ENCODE results near the gene CD300LF.

DNA sequence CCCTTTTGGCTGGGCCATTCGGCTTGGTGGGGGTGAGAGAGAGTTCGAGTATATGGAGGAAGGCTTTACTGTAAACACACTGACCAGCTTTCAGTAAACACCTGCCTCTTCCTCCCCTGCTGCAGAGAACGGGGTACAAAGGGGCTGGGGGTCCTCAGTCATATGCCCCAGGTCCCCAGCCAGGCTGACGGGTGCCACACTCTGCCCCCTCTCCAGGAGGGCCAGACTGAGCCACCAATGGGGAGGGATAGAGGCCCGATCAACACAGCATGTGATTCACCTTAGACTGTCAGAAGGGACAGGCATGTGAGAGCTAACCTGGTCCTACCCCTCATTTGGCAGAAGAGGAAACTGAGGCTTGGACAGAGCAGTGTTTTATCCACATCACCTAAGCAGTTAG is 48.7 kb upstream of the CD300LF start:
- TF ChIP-seq, protein P1, sequence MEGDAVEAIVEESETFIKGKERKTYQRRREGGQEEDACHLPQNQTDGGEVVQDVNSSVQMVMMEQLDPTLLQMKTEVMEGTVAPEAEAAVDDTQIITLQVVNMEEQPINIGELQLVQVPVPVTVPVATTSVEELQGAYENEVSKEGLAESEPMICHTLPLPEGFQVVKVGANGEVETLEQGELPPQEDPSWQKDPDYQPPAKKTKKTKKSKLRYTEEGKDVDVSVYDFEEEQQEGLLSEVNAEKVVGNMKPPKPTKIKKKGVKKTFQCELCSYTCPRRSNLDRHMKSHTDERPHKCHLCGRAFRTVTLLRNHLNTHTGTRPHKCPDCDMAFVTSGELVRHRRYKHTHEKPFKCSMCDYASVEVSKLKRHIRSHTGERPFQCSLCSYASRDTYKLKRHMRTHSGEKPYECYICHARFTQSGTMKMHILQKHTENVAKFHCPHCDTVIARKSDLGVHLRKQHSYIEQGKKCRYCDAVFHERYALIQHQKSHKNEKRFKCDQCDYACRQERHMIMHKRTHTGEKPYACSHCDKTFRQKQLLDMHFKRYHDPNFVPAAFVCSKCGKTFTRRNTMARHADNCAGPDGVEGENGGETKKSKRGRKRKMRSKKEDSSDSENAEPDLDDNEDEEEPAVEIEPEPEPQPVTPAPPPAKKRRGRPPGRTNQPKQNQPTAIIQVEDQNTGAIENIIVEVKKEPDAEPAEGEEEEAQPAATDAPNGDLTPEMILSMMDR (conservative IDR thresholded peaks at IDR 0.05; ENCODE audit: low read length), result no peak
- no peak for TF ChIP-seq EZH2phosphoT487 (IDR thresholded peaks at IDR 0.05; ENCODE audit: borderline replicate concordance)
